ENCODE data around the gene EDN3. TPM values are rescaled to one million over a fixed set of nuclear protein-coding genes. Genes with fewer than 3 reads are reported as not detected.

Gene EDN3
- total RNA-seq, 1 experiment from 2014 or later, result not detected

DNA sequence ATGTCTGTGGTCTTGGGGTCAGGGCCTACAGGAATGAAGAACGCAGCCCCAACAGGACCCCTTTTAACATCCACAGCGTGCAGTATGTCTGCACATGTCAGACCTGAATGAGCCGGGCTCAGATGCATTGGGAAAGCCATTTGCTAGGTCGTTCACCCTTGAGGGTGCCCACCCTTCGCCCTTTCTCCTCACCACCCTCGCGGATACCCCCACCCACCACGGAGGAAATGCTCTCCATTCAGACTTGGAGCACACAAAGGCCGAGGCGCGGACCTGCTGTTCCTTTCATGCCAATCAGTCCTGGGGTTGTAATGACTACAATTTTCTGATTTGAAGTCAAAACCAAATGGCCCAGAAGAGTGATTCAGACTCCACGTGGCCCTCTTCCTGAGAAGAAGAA lies 62.7 kb downstream of the EDN3 start:
- no peak for DNase-seq (ENCODE audit: low read depth)

- no peak for DNase-seq (ENCODE audit: low read depth)
These were observed 64.2 kb downstream of the EDN3 start for GRCh38 chr20:59364611-59365010.

- DNase-seq (ENCODE audit: low read depth), result no peak
These were observed 65.3 kb downstream of the EDN3 start for GRCh38 chr20:59365611-59366285.

DNA sequence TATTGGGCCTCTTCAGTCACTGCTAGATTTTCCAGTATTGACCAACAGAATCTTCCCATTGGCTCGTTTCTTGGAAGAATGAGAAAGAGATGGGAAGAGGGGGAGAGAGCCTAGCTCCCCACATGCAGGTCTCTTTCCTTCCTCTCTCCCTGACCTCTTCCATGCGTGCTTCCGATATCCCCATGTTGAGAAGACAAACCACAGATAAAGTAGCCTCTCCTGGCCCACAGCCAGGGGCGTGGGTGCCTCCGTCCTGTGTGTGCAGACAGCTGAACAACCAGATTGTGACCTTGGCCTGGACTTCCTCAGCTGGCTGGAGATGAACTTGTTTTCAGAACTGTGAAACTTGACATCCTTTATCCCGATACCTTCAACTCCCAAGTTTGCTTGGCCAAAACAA lies 71.0 kb downstream of the EDN3 start:
- no peak for DNase-seq (ENCODE audit: low read depth)

DNA sequence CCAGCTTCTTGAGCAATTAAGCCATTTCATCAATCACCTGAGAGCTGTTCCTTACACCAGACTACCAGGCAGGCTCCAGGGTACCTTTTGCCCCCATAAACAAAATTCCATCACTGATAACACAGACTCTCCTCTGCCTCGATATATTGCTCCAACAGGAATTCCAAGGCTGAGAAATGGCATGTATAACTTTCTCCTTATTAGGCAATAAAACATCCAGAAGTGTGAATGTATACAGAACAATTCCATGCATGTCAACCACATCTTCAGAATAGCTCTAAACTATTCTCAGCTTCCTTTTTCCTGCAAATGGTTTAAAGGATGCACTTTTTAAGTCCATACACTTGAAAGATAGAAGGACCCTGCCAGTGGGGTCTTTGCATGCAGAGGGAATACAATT lies 73.8 kb downstream of the EDN3 start:
- DNase-seq (ENCODE audit: low read depth), result no peak

DNA sequence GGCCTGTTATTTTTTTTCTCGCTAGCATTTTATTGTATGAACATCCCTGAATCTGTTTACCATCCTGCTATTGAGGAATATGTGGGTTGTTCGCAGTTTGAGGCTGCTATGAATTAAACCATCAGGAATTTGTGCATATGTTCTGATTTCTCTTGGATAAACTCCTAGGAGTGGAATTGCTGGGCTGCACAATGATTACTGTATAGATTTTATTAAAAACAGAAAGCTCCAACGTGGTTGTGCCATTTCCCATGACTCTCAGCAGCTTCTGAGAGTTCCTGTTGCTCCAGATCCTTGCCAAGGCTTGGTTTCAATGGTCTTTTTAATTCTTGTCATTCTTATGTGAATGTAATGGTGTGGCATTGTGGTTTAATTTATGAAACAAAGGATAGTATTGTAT lies 75.1 kb downstream of the EDN3 start:
- no peak for DNase-seq (ENCODE audit: low read depth)

Other genes with a start within 250 kb of the EDN3 start
- gene ZNF831, start 136.8 kb upstream of the EDN3 start, total RNA-seq (2014; rRNA removed; shearing (Covaris generic)), result not detected in 2 replicates

All from Daoy (cell line).